NCI-H1105 (cell line): ENCODE results near the gene TMEM247.
"Not testable (repeated sequence)": the region's sequence is repeated elsewhere in the genome, so short reads cannot be mapped to it uniquely, and the experiment has no call there.

ENCODE experiments used
- DNase-seq: peaks from one replicate; lab custom pipeline; 2025; lab: John Stamatoyannopoulos, UW

The TMEM247 gene

DNA sequence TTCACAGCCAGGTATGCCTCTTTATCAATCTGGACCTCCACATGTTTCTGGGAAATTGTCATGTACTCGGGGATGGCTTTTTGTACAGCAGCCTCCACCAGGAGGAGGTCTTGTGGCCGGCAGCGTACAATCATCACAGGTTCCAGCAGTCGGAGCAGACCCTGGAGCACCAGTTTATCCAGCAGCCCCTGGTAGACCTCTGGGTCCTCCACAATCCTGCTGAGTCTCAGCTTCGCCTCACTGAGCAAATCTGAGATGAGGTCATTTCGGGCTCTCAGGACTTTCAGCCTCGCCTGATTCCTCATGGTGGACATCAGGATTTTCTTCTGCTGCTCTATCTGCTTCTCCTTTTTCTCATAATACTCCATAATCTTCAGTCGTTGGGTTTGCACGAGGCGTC is 32.8 kb downstream of the TMEM247 start:
- no peak for DNase-seq

DNA sequence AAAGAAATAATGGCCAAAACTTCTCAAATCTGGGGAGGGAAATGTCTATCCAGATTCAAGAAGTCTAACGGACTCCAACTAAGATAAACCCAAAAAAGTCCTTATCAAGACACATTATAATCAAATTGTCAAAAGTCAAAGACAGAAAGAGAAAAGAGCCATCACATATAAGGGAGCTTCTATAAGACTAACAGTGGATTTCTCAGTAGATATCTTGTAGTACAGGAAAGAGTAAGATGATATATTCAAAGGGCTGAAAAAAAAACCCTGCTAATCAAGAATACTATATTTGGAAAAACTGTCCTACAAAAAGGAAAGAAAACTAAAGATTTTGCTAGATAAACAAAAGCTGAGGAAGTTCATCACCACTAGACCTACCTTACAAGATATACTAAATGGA is 35.4 kb downstream of the TMEM247 start:
- no peak for DNase-seq

DNA sequence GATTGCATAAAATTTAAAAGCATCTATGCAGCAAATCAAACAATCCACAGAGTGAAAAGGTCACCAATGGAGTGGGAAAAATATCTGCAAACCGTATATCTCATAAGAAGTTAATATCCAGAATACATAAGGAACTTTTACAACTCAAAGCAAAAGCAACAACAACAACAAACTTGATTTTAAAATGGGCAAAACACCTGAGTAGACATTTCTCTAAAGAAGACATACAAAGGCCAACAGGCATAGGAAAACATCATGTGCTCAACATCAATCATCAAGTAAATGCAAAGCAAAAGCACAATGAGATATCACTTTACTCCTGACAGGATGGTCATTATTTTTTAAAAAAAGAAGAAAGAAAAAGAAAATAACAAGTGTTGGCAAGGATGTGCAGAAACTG is 38.1 kb downstream of the TMEM247 start:
- no peak for DNase-seq

DNA sequence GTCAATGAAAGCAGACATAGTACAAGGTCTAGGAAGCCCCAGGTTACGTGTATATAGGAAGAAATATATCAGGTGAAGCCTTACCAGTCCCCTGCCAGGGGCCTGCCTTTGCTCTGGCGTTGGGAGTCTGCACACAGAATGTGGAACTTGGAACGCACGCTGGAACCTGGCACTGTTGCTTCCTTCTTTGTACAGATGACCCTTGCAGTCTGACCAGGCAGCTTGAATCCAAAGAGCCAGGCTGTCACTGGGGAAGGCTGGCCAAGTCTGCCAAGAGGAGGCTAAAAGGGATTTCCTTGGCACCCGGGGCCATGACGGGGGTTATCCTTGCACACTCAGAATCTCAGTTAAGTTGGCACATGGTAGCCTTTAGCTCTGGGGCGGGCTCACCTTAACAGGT is 39.5 kb downstream of the TMEM247 start:
- no peak for DNase-seq

DNA sequence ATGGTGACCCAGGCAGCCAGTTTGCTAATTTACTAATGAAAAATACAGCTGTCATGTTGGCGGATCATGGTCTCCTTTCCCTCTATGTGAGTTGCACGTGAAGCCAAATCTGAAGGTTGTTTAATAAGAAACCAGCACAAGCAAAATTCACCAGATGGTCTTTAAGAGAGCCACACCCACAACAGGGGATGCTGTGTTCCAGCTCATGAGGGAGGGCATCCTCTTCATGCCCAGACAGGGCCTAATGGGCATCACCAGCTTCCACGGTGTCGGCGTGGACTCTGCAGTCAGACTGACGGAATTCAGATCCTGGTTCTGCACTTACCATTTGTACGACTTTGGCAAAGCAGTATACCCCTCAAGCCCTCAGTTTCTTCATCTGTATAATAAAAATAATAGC is 39.9 kb downstream of the TMEM247 start:
- no peak for DNase-seq

DNA sequence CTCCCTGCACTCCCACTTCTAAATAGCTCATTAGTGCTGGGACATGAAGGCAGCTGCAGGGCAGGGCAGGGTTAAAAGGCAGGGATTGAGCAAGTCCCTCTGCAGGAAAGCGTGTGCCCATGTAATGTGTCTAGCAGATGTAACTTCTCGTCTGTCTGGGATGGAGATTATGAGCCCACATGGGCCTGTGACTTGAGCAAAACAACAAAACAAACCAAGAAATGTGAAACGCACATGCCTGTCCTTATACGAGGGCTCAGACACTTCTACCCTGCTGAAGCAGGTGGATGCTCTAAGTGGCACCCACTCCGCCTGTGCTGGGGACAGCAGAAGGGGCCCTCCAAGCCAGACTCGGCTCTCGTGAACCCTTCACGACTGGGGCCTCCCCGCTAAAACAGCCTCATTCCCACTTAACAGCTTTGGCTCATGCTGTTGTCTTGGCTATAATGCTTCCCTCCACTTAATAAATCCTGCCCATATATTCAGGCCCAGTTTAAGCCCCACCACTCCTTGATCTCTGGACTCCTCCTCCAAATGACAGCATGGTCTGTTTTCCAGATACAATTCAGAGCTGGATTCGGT is 40.9 kb downstream of the TMEM247 start:
- no peak for DNase-seq

DNA sequence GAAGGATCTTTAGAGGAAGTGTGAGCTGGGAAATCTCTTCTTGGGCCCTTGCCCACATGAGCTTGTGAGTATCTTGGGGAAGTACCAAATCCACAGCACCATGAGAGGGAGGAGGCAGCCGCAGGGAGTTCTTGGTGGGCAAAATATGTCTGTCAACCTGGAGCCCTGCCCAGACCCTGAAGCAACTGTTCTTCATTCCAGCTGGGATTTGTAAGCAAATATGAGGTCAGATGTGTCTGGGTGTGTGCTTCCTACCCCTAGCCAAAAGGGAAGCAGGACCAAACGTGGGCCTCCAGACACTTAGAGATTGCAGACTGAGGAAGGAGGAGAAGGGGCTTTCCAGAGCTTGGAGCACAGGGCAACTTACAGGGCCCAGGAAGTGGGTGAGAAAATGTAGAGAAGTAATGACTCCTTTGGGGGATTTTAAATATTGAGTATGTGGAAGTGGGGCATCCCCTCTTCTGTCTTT is 41.9 kb downstream of the TMEM247 start:
- no peak for DNase-seq

DNA sequence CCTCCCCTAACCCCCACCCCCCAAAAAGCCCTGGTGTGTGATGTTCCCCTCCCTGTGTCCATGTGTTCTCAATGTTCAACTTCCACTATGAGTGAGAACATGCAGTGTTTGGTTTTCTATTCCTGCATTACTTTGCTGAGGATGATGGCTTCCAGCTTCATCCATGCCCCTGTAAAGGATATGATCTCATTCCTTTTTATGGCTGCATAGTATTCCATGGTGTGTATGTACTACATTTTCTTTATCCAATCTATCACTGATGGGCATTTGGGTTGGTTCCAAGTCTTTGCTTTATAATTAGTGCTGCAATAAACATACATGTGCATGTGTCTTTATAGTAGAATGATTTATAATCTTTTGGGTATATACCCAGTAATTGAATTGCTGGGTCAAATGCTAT is 43.0 kb downstream of the TMEM247 start:
- not testable (repeated sequence) for DNase-seq

DNA sequence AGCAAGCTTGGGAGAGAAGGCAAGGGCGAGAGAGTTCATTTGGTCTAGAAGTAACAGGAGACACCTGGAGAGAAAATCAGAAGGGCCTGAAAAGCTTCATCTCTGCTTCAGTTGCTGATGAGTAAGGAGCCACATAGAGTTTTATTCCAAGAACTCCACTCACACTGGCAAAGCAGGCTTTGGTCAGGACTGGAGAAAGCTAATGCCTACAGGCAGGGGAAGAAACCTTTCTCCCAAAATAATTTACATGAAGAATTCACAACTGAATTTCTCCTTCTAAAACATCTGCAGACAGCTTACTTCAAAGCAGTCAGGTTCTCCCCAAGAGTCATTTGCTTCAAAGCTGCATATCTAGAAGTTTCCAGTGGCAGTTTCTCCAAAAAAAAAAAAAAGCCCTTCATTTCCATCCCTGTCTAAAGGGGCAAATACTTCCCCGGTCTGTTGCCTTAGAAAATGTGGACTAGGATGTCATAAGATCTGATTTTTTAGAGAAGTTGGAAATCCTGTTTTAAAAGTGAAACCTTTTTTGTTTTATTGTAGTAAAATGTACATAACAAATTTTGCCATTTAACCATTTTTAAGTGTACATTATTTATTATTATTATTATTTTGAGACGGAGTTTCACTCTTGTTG is 46.3 kb downstream of the TMEM247 start:
- no peak for DNase-seq

DNA sequence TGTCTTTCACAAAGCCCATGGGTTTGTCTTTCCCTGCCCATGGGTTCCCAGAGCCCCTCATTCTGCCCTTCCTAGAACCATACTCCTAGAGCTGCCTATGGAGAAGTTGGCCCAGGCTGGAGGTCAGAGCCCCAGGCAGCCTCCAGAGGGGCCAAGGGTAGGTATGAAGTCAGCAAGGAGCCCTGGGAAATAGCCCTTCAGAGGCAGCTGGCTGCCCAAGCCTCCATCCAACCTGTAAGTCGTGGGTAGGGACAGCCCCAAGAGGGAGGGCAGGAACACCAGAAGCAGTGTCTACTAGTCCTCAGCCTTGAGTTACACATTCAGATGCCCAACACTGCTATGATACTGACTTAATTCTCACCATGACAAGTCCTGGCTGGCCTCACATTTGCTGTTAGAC is 49.5 kb downstream of the TMEM247 start:
- no peak for DNase-seq

DNA sequence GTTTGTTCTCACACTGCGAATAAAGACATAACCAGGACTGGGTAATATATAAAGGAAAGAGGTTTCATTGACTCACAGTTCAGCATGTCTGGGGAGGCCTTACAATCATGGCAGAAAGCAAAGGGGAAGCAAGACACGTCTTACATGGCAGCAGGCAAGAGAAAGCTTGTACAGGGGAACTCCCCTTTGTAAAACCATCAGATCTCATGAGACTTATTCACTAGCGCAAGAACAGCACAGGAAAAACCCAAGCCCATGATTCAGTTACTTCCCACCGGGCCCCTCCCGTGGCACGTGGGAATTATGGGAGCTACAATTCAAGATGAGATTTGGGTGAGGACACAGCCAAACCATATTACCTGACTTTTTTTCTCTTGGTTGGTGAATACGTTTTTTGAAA is 51.3 kb downstream of the TMEM247 start:
- DNase-seq, result no peak

DNA sequence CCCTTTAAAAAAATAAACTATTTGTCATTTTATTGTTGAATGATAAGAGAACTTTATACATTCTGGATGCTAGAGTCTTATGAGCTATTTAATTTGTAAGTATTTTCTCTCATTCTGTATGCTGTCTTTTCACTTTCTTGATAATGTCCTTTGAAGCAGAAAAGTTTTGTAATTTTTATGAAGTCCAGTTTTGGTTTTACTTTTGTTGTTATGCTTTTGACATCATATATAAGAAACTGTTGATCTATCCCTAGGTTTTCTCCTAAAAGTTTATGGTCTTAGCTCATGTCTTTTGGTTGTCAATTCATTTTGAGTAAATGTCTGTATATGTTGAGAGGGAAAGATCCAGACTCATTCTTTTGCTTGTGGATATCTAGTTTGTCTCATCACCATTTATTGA is 52.5 kb downstream of the TMEM247 start:
- DNase-seq, result no peak
